ENCODE measurements around the gene FTSJ3. TPM values are rescaled to one million over a fixed set of nuclear protein-coding genes. Genes with fewer than 3 reads are reported as not detected.

FTSJ3 gene
- total and polyA plus RNA-seq, 2 of the 13 experiments (the other 11 are each of a cell fraction or from before 2014, with no cell fraction given) = 26.0 to 64.2 TPM

DNA sequence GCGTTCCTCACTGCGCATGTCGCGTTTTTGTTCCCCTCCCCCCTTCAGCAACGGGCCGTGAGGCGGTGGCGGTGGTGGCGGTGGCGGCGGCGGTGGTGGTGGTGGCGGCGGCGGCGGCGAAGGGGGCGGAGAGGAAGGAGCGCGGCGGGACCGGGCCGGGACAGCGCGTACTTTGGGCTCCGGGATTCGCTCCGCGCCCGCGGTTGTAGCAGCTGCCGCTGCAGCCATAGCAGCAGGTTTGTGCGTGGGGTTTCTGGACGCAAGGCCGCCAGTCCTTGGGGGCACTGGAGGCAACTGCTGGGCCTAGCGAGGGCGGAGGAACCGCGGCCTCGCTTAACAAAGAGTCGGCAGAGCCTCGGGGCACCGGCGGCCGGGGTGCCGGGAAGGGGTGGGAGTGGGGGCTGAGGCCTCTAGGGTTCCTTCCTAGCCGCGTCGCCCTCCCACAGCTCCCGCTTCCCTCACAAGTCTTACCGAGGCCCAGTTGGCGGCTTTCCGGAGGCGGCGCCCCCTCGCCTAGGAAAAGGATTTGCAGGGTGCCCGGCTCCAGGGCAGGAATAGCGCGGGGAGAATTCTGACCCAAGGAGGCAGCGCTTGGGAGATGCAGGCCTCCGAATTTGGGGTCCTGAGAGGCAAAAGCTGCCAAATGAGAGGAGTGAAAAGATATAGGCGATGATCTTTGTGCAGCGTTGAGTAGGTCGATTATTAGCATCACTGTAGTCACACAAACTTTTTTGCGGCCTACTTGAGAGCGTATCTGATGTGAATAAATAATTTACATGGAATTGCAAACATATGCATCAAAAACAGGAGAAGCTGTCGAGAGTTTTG, 53.1 kb downstream of the FTSJ3 start, which contains the start of gene DDX42 (continued):
- TF ChIP-seq TOPORS (CRISPR knock-in tag; IDR thresholded peaks at IDR 0.05) (peak; percentile 73), ZFP36L1 (CRISPR knock-in tag; IDR thresholded peaks at IDR 0.05) (0 out of 2 replicates have a peak, but pooled peaks have one; percentile 55), IKZF4 (CRISPR knock-in tag; IDR thresholded peaks at IDR 0.05; ENCODE audit: borderline replicate concordance, low read depth, not compliant biosample characterization) (peak; percentile 64), ZNF761 (CRISPR knock-in tag; conservative IDR thresholded peaks at IDR 0.05) (no peak), SAP130 (CRISPR knock-in tag; IDR thresholded peaks at IDR 0.05; ENCODE audit: low read depth) (peak; percentile 58), KDM2A (CRISPR knock-in tag; IDR thresholded peaks at IDR 0.05; ENCODE audit: borderline replicate concordance, low read depth) (no peak), NR2F2 (IDR thresholded peaks at IDR 0.05; ENCODE audit: borderline replicate concordance, low read depth) (no peak), KDM4B (CRISPR knock-in tag; IDR thresholded peaks at IDR 0.05) (peak; percentile 8; the same call in 1 of the 2 replicates), YY1 (IDR thresholded peaks at IDR 0.05; ENCODE audit: insufficient read depth, insufficient replicate concordance, low read depth, low read length) (peak; percentile 42), ZNF883 (CRISPR knock-in tag; IDR thresholded peaks at IDR 0.05; ENCODE audit: not compliant biosample characterization) (peak; percentile 86), ZFY (CRISPR knock-in tag; IDR thresholded peaks at IDR 0.05) (peak; percentile 97), ZNF354B (CRISPR knock-in tag; IDR thresholded peaks at IDR 0.05) (0 out of 2 replicates have a peak, but pooled peaks have one; percentile 30), SMAD1 (CRISPR knock-in tag; IDR thresholded peaks at IDR 0.05; ENCODE audit: borderline replicate concordance, low read depth) (no peak)
- TF ChIP-seq, protein P1, sequence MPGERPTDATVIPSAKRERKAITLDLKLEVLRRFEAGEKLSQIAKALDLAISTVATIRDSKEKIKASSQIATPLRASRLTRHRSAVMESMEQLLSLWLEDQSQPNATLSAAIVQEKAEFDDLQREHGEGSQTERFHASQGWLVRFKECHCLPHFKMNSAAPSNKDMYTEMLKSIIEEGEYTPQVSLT (CRISPR knock-in tag; IDR thresholded peaks at IDR 0.05; ENCODE audit: borderline replicate concordance, low read depth) = 0 out of 2 replicates have a peak, but pooled peaks have one; percentile 14
- TF ChIP-seq, protein P2, sequence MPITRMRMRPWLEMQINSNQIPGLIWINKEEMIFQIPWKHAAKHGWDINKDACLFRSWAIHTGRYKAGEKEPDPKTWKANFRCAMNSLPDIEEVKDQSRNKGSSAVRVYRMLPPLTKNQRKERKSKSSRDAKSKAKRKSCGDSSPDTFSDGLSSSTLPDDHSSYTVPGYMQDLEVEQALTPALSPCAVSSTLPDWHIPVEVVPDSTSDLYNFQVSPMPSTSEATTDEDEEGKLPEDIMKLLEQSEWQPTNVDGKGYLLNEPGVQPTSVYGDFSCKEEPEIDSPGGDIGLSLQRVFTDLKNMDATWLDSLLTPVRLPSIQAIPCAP (CRISPR knock-in tag; IDR thresholded peaks at IDR 0.05; ENCODE audit: low read depth) = 0 out of 2 replicates have a peak, but pooled peaks have one; percentile 20
- TF ChIP-seq, protein P3, sequence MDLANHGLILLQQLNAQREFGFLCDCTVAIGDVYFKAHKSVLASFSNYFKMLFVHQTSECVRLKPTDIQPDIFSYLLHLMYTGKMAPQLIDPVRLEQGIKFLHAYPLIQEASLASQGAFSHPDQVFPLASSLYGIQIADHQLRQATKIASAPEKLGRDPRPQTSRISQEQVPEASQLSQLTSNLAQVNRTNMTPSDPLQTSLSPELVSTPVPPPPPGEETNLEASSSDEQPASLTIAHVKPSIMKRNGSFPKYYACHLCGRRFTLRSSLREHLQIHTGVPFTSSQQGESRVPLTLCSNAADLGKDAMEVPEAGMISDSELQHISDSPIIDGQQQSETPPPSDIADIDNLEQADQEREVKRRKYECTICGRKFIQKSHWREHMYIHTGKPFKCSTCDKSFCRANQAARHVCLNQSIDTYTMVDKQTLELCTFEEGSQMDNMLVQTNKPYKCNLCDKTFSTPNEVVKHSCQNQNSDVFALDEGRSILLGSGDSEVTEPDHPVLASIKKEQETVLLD (CRISPR knock-in tag; IDR thresholded peaks at IDR 0.05; ENCODE audit: low read depth) = peak; percentile 61; the same call in 1 of the 2 replicates
- TF ChIP-seq, protein P4, sequence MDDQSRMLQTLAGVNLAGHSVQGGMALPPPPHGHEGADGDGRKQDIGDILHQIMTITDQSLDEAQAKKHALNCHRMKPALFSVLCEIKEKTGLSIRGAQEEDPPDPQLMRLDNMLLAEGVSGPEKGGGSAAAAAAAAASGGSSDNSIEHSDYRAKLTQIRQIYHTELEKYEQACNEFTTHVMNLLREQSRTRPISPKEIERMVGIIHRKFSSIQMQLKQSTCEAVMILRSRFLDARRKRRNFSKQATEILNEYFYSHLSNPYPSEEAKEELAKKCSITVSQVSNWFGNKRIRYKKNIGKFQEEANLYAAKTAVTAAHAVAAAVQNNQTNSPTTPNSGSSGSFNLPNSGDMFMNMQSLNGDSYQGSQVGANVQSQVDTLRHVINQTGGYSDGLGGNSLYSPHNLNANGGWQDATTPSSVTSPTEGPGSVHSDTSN (CRISPR knock-in tag; IDR thresholded peaks at IDR 0.05; ENCODE audit: borderline replicate concordance) = 0 out of 2 replicates have a peak, but pooled peaks have one; percentile 65
- TF ChIP-seq, protein P5, sequence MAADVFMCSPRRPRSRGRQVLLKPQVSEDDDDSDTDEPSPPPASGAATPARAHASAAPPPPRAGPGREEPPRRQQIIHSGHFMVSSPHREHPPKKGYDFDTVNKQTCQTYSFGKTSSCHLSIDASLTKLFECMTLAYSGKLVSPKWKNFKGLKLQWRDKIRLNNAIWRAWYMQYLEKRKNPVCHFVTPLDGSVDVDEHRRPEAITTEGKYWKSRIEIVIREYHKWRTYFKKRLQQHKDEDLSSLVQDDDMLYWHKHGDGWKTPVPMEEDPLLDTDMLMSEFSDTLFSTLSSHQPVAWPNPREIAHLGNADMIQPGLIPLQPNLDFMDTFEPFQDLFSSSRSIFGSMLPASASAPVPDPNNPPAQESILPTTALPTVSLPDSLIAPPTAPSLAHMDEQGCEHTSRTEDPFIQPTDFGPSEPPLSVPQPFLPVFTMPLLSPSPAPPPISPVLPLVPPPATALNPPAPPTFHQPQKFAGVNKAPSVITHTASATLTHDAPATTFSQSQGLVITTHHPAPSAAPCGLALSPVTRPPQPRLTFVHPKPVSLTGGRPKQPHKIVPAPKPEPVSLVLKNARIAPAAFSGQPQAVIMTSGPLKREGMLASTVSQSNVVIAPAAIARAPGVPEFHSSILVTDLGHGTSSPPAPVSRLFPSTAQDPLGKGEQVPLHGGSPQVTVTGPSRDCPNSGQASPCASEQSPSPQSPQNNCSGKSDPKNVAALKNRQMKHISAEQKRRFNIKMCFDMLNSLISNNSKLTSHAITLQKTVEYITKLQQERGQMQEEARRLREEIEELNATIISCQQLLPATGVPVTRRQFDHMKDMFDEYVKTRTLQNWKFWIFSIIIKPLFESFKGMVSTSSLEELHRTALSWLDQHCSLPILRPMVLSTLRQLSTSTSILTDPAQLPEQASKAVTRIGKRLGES (CRISPR knock-in tag; IDR thresholded peaks at IDR 0.05; ENCODE audit: borderline replicate concordance) = 0 out of 2 replicates have a peak, but pooled peaks have one; percentile 1
- TF ChIP-seq, protein P6, sequence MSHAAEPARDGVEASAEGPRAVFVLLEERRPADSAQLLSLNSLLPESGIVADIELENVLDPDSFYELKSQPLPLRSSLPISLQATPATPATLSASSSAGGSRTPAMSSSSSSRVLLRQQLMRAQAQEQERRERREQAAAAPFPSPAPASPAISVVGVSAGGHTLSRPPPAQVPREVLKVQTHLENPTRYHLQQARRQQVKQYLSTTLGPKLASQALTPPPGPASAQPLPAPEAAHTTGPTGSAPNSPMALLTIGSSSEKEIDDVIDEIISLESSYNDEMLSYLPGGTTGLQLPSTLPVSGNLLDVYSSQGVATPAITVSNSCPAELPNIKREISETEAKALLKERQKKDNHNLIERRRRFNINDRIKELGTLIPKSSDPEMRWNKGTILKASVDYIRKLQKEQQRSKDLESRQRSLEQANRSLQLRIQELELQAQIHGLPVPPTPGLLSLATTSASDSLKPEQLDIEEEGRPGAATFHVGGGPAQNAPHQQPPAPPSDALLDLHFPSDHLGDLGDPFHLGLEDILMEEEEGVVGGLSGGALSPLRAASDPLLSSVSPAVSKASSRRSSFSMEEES (CRISPR knock-in tag; IDR thresholded peaks at IDR 0.05) = no peak

Measured in HepG2 (cell line).